Neural cell (in vitro differentiated cells): ENCODE measurements around the gene COG1. TPM values are rescaled to one million over a fixed set of nuclear protein-coding genes. Genes with fewer than 3 reads are reported as not detected.

Source experiments
- H2AFZ ChIP-seq: fragments of 200-600, 300-800 bp; sonication (generic), shearing (Covaris generic); 2 replicates; pipeline ENCODE4 v1.6.0; 2014; ENCODE audit warnings: low read depth, mild to moderate bottlenecking, antibody characterized with exemption, low read length, moderate library complexity
- H3F3A ChIP-seq: fragments of 200-600 bp; shearing (Covaris generic); 2 replicates; pipeline ENCODE4 v1.6.1; 2016; ENCODE audit warnings: mild to moderate bottlenecking, moderate library complexity, mixed read lengths, antibody characterized with exemption, low read length; ENCODE audit not compliant: insufficient read depth, poor library complexity, severe bottlenecking
- H3K27ac ChIP-seq: fragments of 200-600, 300-800 bp; sonication (generic), shearing (Covaris generic); 2 replicates; pipeline ENCODE4 v1.5.1; 2014; ENCODE audit warnings: mild to moderate bottlenecking, low read length, moderate library complexity
- H3K27me3 ChIP-seq: fragments of 300-800, 200-600 bp; sonication (generic), shearing (Covaris generic); 2 replicates; pipeline ENCODE4 v1.6.0; 2014; ENCODE audit warnings: mild to moderate bottlenecking, low read depth, low read length, moderate library complexity; ENCODE audit not compliant: insufficient read depth
- H3K36me3 ChIP-seq: fragments of 300-800, 200-600 bp; sonication (generic), shearing (Covaris generic); 2 replicates; pipeline ENCODE4 v1.5.1; 2014; ENCODE audit warnings: mild to moderate bottlenecking, antibody characterized with exemption, low read length, moderate library complexity; ENCODE audit not compliant: insufficient read depth
- H3K4me2 ChIP-seq: fragments of 300-800, 200-600 bp; sonication (generic), shearing (Covaris generic); 2 replicates; pipeline ENCODE4 v1.6.0; 2014; ENCODE audit warnings: mild to moderate bottlenecking, low read length
- H3K4me3 ChIP-seq: fragments of 300-800, 200-600 bp; sonication (generic), shearing (Covaris generic); 2 replicates; pipeline ENCODE4 v1.5.1; 2014; ENCODE audit warnings: mild to moderate bottlenecking, low read length, moderate library complexity
- H3K79me2 ChIP-seq: fragments of 200-600 bp; shearing (Covaris generic); replicated peaks from 2 replicates; pipeline ENCODE4 v1.6.0; 2014; ENCODE audit warnings: mild to moderate bottlenecking, low read length, moderate library complexity; ENCODE audit not compliant: insufficient read depth
- H3K9ac ChIP-seq: fragments of 300-800, 200-600 bp; sonication (generic), shearing (Covaris generic); 2 replicates; pipeline ENCODE4 v1.6.1; 2016; ENCODE audit warnings: mild to moderate bottlenecking, low read length, mixed read lengths
- H3K9me2 ChIP-seq: fragments of 200-600 bp; shearing (Covaris generic); 2 replicates; pipeline ENCODE4 v1.6.1; 2016; ENCODE audit warnings: mild to moderate bottlenecking, low read length, mixed read lengths; ENCODE audit not compliant: insufficient read depth
- H3K9me3 ChIP-seq: fragments of 200-600, 300-800 bp; sonication (generic), shearing (Covaris generic); 2 replicates; pipeline ENCODE4 v1.6.1; 2016; ENCODE audit warnings: mild to moderate bottlenecking, mixed run types, low read length, moderate library complexity, mixed read lengths
- H4K20me1 ChIP-seq: fragments of 200-600 bp; shearing (Covaris generic); 2 replicates; pipeline ENCODE4 v1.6.1; 2016; ENCODE audit warnings: mild to moderate bottlenecking, mixed run types; ENCODE audit not compliant: insufficient read depth
- EP300 ChIP-seq: fragments of 450-650 bp; conservative IDR thresholded peaks from 2 replicates; pipeline ENCODE4 v1.6.1; 2014; ENCODE audit warnings: antibody characterized with exemption, mild to moderate bottlenecking, moderate library complexity; ENCODE audit not compliant: poor library complexity, severe bottlenecking
- EZH2 ChIP-seq: fragments of 200-600, 300-800 bp; shearing (Covaris generic), sonication (generic); IDR thresholded peaks from 2 replicates; pipeline ENCODE4 v1.6.1; 2014; ENCODE audit warnings: antibody characterized with exemption, low read length, borderline replicate concordance, mild to moderate bottlenecking; ENCODE audit not compliant: insufficient read depth, poor library complexity, severe bottlenecking
- MXI1 ChIP-seq: fragments of 450-650 bp; conservative IDR thresholded peaks from 2 replicates; pipeline ENCODE4 v1.6.1; 2014; ENCODE audit warnings: antibody characterized with exemption, mild to moderate bottlenecking; ENCODE audit not compliant: poor library complexity, severe bottlenecking
- POLR2AphosphoS5 ChIP-seq: IDR thresholded peaks from 2 replicates; pipeline ENCODE4 v1.6.1; 2012
- RAD21 ChIP-seq: fragments of 450-650 bp; conservative IDR thresholded peaks from 2 replicates; pipeline ENCODE4 v1.6.1; 2014; ENCODE audit warnings: antibody characterized with exemption, mild to moderate bottlenecking, moderate library complexity
- SMC3 ChIP-seq: fragments of 450-650 bp; conservative IDR thresholded peaks from 2 replicates; pipeline ENCODE4 v1.6.1; 2014; ENCODE audit warnings: antibody characterized with exemption, mild to moderate bottlenecking, moderate library complexity; ENCODE audit not compliant: poor library complexity
- TAF1 ChIP-seq: IDR thresholded peaks from 2 replicates; pipeline ENCODE4 v1.6.1; 2012; ENCODE audit warnings: low read depth
- polyA plus RNA-seq: library from polyadenylated mRNA; depleted of rRNA; stranded (reverse); fragments of >200 nt; gene quantifications from 2 replicates; pipeline ENCODE4 v1.2.3, GENCODE V29; 2014
- TF ChIP-seq, protein P1 (sequence below): fragments of 450-650 bp; IDR thresholded peaks from 2 replicates; pipeline ENCODE4 v1.5.1; 2014; ENCODE audit warnings: antibody characterized with exemption, mild to moderate bottlenecking, moderate library complexity; ENCODE audit not compliant: poor library complexity, severe bottlenecking
- TF ChIP-seq, protein P2 (sequence below): IDR thresholded peaks from 2 replicates; pipeline ENCODE4 v1.6.1; 2012; ENCODE audit warnings: borderline replicate concordance

COG1 gene
- polyA plus RNA-seq, 1 donor from 2014 or later: 23.5 TPM

GRCh38 chr17:73231841-73232586 is 39.2 kb downstream of the COG1 start:
- peak overlapping the region; percentile 51 for H2AFZ ChIP-seq
- no peaks in the 10 kb centered on the region for H3K27me3 ChIP-seq
- no peaks in the 10 kb centered on the region for H3K36me3 ChIP-seq
- no peaks in the 10 kb centered on the region for H3F3A ChIP-seq
- no peaks in the 10 kb centered on the region for H3K9me2 ChIP-seq
- H3K9ac ChIP-seq: peak overlapping the region; percentile 85
- peaks cover 34% of the 10 kb centered on the region for H3K79me2 ChIP-seq
- H4K20me1 ChIP-seq: no peaks in the 10 kb centered on the region
- TF ChIP-seq EP300 (peak; percentile 29), MXI1 (peak; percentile 72), SMC3 (peak; percentile 52), EZH2 (no peak), POLR2AphosphoS5 (peak; percentile 89), TAF1 (peak; percentile 46), RAD21 (no peak)
- TF ChIP-seq, protein P1, sequence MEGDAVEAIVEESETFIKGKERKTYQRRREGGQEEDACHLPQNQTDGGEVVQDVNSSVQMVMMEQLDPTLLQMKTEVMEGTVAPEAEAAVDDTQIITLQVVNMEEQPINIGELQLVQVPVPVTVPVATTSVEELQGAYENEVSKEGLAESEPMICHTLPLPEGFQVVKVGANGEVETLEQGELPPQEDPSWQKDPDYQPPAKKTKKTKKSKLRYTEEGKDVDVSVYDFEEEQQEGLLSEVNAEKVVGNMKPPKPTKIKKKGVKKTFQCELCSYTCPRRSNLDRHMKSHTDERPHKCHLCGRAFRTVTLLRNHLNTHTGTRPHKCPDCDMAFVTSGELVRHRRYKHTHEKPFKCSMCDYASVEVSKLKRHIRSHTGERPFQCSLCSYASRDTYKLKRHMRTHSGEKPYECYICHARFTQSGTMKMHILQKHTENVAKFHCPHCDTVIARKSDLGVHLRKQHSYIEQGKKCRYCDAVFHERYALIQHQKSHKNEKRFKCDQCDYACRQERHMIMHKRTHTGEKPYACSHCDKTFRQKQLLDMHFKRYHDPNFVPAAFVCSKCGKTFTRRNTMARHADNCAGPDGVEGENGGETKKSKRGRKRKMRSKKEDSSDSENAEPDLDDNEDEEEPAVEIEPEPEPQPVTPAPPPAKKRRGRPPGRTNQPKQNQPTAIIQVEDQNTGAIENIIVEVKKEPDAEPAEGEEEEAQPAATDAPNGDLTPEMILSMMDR: peak; percentile 48
- TF ChIP-seq, protein P2, sequence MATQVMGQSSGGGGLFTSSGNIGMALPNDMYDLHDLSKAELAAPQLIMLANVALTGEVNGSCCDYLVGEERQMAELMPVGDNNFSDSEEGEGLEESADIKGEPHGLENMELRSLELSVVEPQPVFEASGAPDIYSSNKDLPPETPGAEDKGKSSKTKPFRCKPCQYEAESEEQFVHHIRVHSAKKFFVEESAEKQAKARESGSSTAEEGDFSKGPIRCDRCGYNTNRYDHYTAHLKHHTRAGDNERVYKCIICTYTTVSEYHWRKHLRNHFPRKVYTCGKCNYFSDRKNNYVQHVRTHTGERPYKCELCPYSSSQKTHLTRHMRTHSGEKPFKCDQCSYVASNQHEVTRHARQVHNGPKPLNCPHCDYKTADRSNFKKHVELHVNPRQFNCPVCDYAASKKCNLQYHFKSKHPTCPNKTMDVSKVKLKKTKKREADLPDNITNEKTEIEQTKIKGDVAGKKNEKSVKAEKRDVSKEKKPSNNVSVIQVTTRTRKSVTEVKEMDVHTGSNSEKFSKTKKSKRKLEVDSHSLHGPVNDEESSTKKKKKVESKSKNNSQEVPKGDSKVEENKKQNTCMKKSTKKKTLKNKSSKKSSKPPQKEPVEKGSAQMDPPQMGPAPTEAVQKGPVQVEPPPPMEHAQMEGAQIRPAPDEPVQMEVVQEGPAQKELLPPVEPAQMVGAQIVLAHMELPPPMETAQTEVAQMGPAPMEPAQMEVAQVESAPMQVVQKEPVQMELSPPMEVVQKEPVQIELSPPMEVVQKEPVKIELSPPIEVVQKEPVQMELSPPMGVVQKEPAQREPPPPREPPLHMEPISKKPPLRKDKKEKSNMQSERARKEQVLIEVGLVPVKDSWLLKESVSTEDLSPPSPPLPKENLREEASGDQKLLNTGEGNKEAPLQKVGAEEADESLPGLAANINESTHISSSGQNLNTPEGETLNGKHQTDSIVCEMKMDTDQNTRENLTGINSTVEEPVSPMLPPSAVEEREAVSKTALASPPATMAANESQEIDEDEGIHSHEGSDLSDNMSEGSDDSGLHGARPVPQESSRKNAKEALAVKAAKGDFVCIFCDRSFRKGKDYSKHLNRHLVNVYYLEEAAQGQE: no peak
- H3K4me2 ChIP-seq: no peak overlapping the region
- peak overlapping the region; percentile 98 for H3K4me3 ChIP-seq
- H3K27ac ChIP-seq: peak overlapping the region; percentile 87
- no peaks in the 10 kb centered on the region for H3K9me3 ChIP-seq

DNA sequence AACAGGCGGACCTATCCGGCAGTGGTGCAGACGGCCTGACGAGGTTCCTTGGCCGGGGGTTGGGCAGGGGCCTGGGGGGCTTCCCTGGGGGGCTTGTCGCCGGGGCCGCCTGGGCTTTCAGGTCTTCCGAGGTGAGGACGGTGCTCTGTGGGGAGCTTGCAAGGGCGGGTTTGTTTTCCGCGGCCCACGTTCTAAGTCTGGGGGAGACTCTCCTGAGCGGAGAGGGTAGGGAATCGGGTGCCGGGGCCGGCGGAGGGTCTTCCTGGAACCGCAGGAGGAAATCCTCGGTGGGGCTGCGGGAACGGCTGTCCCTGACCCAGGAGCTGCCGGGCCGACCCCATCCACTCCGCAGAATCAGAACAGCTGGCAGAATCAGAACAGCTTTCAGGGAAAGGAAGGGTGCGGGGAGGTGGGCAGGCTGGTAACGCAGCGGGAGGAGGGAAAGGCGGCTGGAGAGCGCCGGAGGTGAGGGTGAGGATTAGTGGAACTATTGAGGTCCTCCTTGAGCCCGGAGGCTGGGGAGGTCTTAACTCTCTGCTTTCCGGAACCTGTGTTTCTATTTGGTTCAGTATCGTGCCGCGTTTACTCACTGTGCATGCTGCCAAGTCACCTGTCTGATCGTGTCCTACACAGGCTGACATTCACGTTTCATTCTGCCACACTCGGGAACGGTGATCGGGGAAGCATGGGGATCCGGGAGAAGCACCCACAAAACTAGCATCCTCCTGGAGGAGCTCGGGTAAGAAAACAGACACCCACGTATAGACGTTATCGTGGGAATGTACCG is 39.9 kb downstream of the COG1 start:
- peak overlapping the region; percentile 37 for H2AFZ ChIP-seq
- H3F3A ChIP-seq: no peaks in the 10 kb centered on the region
- peaks cover 34% of the 10 kb centered on the region for H3K79me2 ChIP-seq
- peak overlapping the region; percentile 98 for H3K4me3 ChIP-seq
- H3K9ac ChIP-seq: peak overlapping the region; percentile 85
- no peaks in the 10 kb centered on the region for H4K20me1 ChIP-seq
- no peaks in the 10 kb centered on the region for H3K36me3 ChIP-seq
- H3K9me3 ChIP-seq: no peaks in the 10 kb centered on the region
- H3K4me2 ChIP-seq: peak overlapping the region; percentile 54
- H3K9me2 ChIP-seq: no peaks in the 10 kb centered on the region
- TF ChIP-seq RAD21: no peak
- TF ChIP-seq, protein P1: no peak
- TF ChIP-seq TAF1: no peak
- TF ChIP-seq SMC3: no peak
- no peak for TF ChIP-seq EP300
- TF ChIP-seq MXI1: no peak
- TF ChIP-seq POLR2AphosphoS5: peak; percentile 22
- TF ChIP-seq, protein P2: peak; percentile 53
- TF ChIP-seq EZH2: no peak
- H3K27ac ChIP-seq: peak overlapping the region; percentile 87
- H3K27me3 ChIP-seq: no peaks in the 10 kb centered on the region
